GM19351 (cell line): Measurements from ENCODE around the gene COL6A2.
"Not testable (repeated sequence)": the region's sequence is repeated elsewhere in the genome, so short reads cannot be mapped to it uniquely, and the experiment has no call there.

Experiments used
- ATAC-seq: cut with Tn5 transposase; IDR thresholded peaks from one replicate; pipeline ENCODE4 v1.9.1; 2021; ENCODE audit warnings: mild to moderate bottlenecking, moderate library complexity; ENCODE audit not compliant: unreplicated experiment

The COL6A2 gene

GRCh38 chr21:46139686-46140085, 41.8 kb downstream of the COL6A2 start:
- ATAC-seq: no peak

- ATAC-seq: not testable (repeated sequence)
Measured at GRCh38 chr21:46140352-46141003, 42.6 kb downstream of the COL6A2 start.

GRCh38 chr21:46141767-46142581, 44.1 kb downstream of the COL6A2 start:
- no peak for ATAC-seq

- no peak for ATAC-seq
Measured at GRCh38 chr21:46142582-46143473, 44.9 kb downstream of the COL6A2 start.

- ATAC-seq: no peak
Measured at GRCh38 chr21:46144464-46145070, 46.7 kb downstream of the COL6A2 start.

- no peak for ATAC-seq
Measured at GRCh38 chr21:46145159-46145839, 47.4 kb downstream of the COL6A2 start.

- no peak for ATAC-seq
Measured at GRCh38 chr21:46145840-46146691, 48.2 kb downstream of the COL6A2 start.

GRCh38 chr21:46146856-46147255, 48.9 kb downstream of the COL6A2 start:
- no peak for ATAC-seq

GRCh38 chr21:46147429-46147828, 49.5 kb downstream of the COL6A2 start:
- ATAC-seq: not testable (repeated sequence)

- no peak for ATAC-seq
Measured at GRCh38 chr21:46148106-46148505, 50.2 kb downstream of the COL6A2 start.

GRCh38 chr21:46149205-46149901, 51.4 kb downstream of the COL6A2 start:
- ATAC-seq: no peak

- ATAC-seq: no peak
Measured at GRCh38 chr21:46150073-46150472, 52.2 kb downstream of the COL6A2 start.

- no peak for ATAC-seq
Measured at GRCh38 chr21:46150491-46151121, 52.7 kb downstream of the COL6A2 start.

GRCh38 chr21:46151261-46151988, 53.5 kb downstream of the COL6A2 start:
- no peak for ATAC-seq

- ATAC-seq: no peak
Measured at GRCh38 chr21:46151989-46152926, 54.3 kb downstream of the COL6A2 start.

GRCh38 chr21:46152927-46153246, 55.0 kb downstream of the COL6A2 start:
- no peak for ATAC-seq
